ENCODE measurements around the gene CMC1.
"Not testable (repeated sequence)": the region's sequence is repeated elsewhere in the genome, so short reads cannot be mapped to it uniquely, and the experiment has no call there.

Gene CMC1, protein sequence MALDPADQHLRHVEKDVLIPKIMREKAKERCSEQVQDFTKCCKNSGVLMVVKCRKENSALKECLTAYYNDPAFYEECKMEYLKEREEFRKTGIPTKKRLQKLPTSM

DNA sequence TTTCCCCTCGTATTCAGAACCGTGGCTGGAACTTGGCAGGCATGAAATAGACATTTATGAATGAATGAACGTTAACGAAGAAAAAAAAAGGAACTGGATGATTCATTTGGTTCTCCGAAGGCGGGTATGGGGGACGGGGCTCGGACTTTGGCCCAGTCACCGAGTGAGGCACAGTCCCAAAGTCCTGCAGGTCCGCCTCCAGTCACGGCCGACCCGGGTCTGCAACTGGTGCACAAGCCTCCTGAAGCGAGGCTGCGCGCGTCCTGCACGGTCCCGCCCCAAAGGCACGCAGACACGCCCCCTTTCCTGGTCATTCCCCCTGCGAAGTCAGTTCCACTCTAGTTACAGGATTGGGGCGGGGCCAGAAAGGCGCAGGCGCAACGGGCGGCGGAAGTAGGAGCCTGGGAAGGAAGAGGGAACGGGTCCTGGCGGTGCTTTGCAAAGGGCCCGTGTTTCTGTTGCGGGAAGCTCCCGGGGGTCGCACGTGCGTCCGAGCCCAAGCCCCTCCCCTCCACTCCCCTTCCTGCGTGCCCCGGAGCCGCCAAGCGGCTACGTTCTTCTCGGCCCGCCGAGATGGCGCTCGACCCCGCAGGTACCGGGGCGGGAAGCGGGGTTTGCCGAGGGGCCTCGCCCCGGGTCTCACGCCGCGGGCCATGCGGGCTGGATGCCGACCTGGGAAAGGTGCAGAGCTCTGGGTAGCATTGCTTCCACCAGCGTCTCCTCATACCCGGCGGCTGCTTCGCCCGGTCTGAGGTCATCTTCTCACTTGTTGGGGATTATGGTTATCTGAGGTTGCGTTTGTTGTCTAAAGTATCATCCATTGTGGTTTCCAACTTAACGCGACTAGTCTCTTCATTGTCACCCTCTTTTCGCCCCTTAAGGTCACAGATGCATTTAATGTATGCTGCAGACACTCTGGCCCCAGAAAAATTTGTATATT is at the start of gene CMC1:
CMC1 (plus strand) TSS at position 399 of the 940 bp plus-strand sequence; CDS start at position 574, 175 bp downstream.
- peak; percentile 94 for DNase-seq

DNA sequence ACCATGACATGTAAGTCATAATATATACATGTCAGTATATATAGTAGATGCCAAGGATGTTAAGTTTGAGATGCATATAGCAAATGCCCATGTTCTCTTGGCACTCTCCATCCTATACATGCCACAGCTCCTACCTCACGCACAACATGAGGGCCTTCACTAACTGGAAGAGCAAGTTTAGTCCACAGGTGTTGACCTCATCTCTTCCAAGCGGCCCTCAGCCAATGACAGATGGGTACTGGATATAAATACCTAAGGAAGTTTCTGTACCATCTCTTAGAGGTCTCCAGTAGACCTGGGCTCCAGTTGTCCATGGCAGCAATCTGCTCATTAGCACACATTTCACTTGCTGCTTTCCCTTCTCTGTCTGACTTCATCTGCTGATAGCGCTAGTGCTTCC is 43.3 kb upstream of the CMC1 start:
- no peak for DNase-seq

DNA sequence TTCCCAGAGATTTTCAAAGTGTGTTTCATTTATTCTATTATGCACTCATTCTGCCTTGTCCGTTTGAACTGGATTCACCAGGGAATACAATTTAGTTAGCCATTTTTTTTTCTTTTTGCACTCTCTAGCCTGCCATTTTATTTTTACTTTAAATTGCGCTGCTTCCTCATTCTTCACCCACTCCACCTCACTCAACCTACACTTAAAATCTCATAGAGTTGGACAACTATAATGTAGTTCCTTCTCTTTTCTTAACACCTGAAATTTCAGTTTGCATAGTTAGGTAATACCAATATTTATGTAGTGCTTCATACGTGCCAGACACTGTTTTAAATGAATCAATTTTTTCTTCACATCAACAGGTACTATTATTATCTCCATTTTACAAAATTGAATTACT is 42.4 kb upstream of the CMC1 start:
- no peak for DNase-seq

DNA sequence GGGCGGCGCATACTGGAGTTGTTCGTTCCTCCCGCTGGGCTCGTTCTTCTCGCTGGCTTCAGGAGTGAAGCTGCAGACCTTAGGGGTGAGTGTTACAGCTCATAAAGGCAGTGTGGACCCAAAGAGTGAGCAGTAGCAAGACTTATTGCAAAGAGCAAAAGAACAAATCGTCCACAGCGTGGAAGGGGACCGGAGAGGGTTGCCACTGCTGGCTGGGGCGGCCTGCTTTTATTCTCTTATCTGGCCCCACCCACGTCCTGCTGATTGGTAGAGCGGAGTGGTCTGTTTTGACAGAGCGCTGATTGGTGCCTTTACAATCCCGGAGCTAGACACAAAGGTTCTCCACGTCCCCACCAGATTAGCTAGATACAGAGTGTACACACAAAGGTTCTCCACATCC is 41.8 kb upstream of the CMC1 start:
- DNase-seq = not testable (repeated sequence)

GRCh38 chr3:28200366-28200848 is 41.0 kb upstream of the CMC1 start:
- DNase-seq = not testable (repeated sequence)

DNA sequence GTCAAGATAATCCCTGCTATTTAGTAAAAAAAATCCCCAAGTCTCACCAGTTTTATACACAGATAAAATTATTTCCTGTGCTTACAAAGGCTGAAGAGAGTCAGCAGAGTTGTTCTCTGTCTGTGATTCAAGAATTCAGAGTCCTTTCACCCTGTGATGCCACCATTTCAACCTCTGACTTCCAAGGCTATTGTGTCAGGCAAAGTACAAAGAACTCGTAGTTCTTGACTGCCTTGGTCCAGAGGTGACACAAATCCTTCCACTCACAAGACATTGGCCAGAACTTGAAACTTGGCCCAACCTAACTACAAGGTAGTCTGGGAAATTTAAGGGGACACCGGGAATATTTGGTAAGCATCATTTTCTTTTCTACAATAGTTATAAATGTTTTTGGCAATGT is 34.9 kb upstream of the CMC1 start:
- no peak for DNase-seq

- DNase-seq = no peak
Observed at GRCh38 chr3:28207000-28207733, 34.3 kb upstream of the CMC1 start.

- DNase-seq = no peak
Observed at GRCh38 chr3:28210968-28211713, 30.3 kb upstream of the CMC1 start.

- DNase-seq = no peak
Observed at GRCh38 chr3:28212681-28213080, 28.7 kb upstream of the CMC1 start.

DNA sequence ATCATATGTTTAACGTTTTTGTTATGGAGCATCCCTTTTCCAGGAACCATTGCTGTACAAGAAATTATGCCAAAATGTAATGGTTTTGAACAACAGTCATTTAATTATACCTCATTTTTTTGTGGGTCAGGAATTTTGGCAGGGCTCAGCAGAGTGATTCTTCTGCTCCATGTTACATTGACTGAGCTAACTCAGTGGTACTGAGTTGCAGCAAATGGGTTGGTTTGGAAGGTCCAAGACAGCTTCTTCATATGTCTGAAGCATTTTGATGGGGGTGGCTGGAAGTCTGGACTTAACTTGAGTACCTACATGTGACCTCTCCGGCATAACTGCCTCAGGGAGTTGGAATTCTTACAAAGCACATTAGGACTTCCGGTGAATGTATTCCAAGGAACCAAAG is 26.0 kb upstream of the CMC1 start:
- DNase-seq = no peak

GRCh38 chr3:28218071-28218916 is 23.1 kb upstream of the CMC1 start:
- no peak for DNase-seq

- no peak for DNase-seq
Observed at GRCh38 chr3:28218917-28219198, 22.6 kb upstream of the CMC1 start.

DNA sequence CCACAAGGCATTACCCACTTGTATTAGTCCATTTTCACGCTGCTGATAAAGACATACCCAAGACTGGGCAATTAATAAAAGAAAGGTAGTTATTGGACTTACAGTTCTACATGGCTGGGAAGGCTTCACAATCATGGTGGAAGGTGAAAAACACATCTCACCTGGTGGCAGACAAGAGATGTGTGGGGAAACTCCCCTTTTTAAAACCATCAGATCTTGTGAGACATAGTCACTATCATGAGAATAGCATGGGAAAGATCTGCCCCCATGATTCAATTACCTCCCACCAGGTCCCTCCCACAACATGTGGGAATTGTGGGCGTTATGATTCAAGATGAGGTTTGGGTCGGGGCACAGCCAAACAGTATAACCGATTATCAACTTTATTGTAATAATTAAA is 17.0 kb upstream of the CMC1 start:
- DNase-seq = peak; percentile 26

- DNase-seq = no peak
Observed at GRCh38 chr3:28226020-28226419, 15.4 kb upstream of the CMC1 start.

- no peak for DNase-seq
Observed at GRCh38 chr3:28228623-28229022, 12.8 kb upstream of the CMC1 start.

GRCh38 chr3:28232659-28233058 is 8.8 kb upstream of the CMC1 start:
- no peak for DNase-seq

DNA sequence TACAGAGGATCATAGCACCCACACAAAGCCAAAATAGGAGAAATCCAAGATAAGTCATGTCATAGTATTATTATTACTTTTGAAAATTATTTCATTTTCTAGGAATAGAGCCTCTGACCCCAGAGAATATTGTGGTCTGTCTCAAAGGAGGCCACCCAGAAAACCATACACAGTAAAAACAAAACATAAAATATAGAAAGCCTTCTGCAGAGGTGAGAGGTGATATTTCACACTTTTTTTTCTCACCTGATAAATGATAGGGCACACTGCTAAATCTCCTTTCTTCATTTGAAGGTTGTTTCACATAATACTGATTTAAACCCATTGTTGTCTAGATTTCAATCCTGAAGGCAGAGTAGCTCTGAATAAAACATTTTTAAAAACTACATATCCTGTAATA is 7.0 kb upstream of the CMC1 start:
- no peak for DNase-seq

GRCh38 chr3:28239108-28239507 is 2.3 kb upstream of the CMC1 start:
- no peak for DNase-seq

- DNase-seq = no peak
Observed at GRCh38 chr3:28240441-28240840, 978 bp upstream of the CMC1 start.

DNA sequence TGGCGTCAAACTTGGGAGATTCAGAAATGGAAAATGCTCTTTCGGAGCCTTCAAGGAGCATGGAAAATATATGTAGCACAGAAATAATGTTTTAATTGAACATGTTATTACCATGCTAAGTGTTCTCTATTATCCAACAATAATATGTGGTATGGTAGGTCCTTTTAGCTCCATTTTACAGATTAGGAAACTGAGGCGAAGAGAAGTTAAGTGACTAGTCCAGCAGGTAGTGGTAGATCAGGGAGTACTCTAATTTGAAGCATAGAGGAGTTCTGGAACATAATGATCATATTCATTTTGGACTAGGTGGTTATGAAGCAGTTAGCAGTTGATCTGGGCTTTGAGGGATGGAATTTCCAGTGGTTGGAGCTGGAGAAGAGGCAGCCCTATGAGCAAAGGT is 1.1 kb downstream of the CMC1 start:
- DNase-seq = no peak

DNA sequence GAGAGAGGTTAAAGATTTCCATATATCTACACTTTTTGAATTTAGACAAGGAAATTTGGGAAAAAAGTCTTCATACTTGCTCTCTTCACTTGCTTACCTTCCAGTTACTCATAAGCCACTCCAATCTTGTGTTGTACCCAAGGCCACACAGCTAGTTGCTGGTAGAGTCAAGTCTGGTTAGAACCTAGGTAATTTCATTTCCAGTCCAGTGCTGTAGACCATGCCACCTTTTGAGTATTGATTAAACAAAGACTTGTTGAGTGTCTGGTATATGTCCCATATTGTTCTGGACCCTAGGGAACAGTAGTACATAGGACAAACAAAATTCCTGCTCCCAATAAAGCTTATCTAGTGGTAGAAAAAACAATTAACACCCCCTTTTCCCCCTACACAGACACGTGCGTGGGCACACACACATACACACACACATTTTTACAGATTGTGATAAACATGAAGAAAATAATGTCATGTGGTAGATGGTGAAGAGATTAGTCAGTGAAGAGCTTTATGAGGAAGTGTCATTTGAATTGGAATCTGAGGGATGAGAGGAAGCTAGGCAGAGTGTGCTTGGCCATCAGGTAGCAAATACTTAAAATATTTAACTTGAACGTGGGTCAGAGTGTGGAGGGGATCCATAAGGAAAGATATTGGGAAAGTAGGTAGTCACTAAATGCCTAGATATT is 2.1 kb downstream of the CMC1 start:
- DNase-seq = no peak

- no peak for DNase-seq
Observed at GRCh38 chr3:28244491-28244890, 3.1 kb downstream of the CMC1 start.
